Mesendoderm (in vitro differentiated cells): ENCODE data around the gene RASAL1.
A peak's percentile ranks its signal among the peaks of the same experiment; 100 is the strongest.

Experiments used
- DNase-seq: peaks from one replicate; pipeline ENCODE4 v3.0.0; 2013
- H2AK5ac ChIP-seq: 2 replicates; pipeline ENCODE4 v1.6.1; 2013; ENCODE audit warnings: low read length, inconsistent platforms
- H2BK120ac ChIP-seq: 2 replicates; pipeline ENCODE4 v1.6.1; 2013; ENCODE audit warnings: low read depth, mild to moderate bottlenecking, low read length, moderate library complexity, mixed read lengths
- H2BK15ac ChIP-seq: replicated peaks from 2 replicates; pipeline ENCODE4 v1.6.1; 2013; ENCODE audit warnings: low read depth, mild to moderate bottlenecking, moderate library complexity
- H2BK5ac ChIP-seq: 2 replicates; pipeline ENCODE4 v1.6.1; 2013; ENCODE audit warnings: low read length, inconsistent platforms
- H3K18ac ChIP-seq: 2 replicates; pipeline ENCODE4 v1.6.1; 2013; ENCODE audit warnings: mild to moderate bottlenecking, low read length, mixed read lengths
- H3K23ac ChIP-seq: one replicate; pipeline ENCODE4 v1.6.1; 2013; ENCODE audit warnings: low read length
- H3K27ac ChIP-seq: 2 replicates; pipeline ENCODE4 v1.5.1; 2013; ENCODE audit warnings: low read depth, mild to moderate bottlenecking, inconsistent platforms, low read length, moderate library complexity
- H3K27me3 ChIP-seq: 2 replicates; pipeline ENCODE4 v1.6.1; 2013; ENCODE audit warnings: low read length, control low read depth, mild to moderate bottlenecking, inconsistent platforms; ENCODE audit not compliant: insufficient read depth, poor library complexity
- H3K36me3 ChIP-seq: 2 replicates; pipeline ENCODE4 v1.6.1; 2013; ENCODE audit warnings: low read length, inconsistent platforms; ENCODE audit not compliant: control insufficient read depth, insufficient read depth
- H3K4ac ChIP-seq: one replicate; pipeline ENCODE4 v1.6.1; 2013; ENCODE audit warnings: low read depth, mild to moderate bottlenecking, low read length, moderate library complexity
- H3K4me1 ChIP-seq: 2 replicates; pipeline ENCODE4 v1.6.1; 2013; ENCODE audit warnings: low read depth, low read length, inconsistent platforms; ENCODE audit not compliant: control insufficient read depth
- H3K4me2 ChIP-seq: 2 replicates; pipeline ENCODE4 v1.6.1; 2013; ENCODE audit warnings: low read length
- H3K4me3 ChIP-seq: 2 replicates; pipeline ENCODE4 v1.5.1; 2013; ENCODE audit warnings: mild to moderate bottlenecking, low read length
- H3K56ac ChIP-seq: one replicate; pipeline ENCODE4 v1.6.1; 2013; ENCODE audit warnings: low read length
- H3K79me1 ChIP-seq: 2 replicates; pipeline ENCODE4 v1.6.1; 2013; ENCODE audit warnings: low read length, inconsistent platforms
- H3K79me2 ChIP-seq: 2 replicates; pipeline ENCODE4 v1.6.1; 2013; ENCODE audit warnings: mild to moderate bottlenecking, low read length; ENCODE audit not compliant: control insufficient read depth, insufficient read depth
- H3K9ac ChIP-seq: 2 replicates; pipeline ENCODE4 v1.6.1; 2013; ENCODE audit warnings: low read length, inconsistent platforms
- H4K5ac ChIP-seq: one replicate; pipeline ENCODE4 v1.6.1; 2013; ENCODE audit warnings: low read length
- H4K8ac ChIP-seq: one replicate; pipeline ENCODE4 v1.6.1; 2013; ENCODE audit warnings: low read depth, mild to moderate bottlenecking, control low read depth, low read length, moderate library complexity
- WGBS: extraction: QIAGEN DNeasy Blood & Tissue Kit; methylation state at CpG from one replicate; pipeline ENCODE4 v1.1.7; 2013; ENCODE audit warnings: low lambda C conversion rate, missing lambda C conversion rate; ENCODE audit not compliant: insufficient coverage; ENCODE audit errors: extremely low coverage; 5-methylcytosine and 5-hydroxymethylcytosine counted together

The RASAL1 gene

GRCh38 chr12:113180333-113180732 lies 44.8 kb upstream of the RASAL1 start:
- Histone ChIP-seq H3K79me1 (peaks cover 8% of the 10 kb centered on the region), H3K36me3 (peaks cover 14% of the 10 kb centered on the region), H3K18ac (no peak overlapping the region), H3K27ac (no peak overlapping the region), H2AK5ac (no peak overlapping the region), H3K79me2 (peaks cover 19% of the 10 kb centered on the region), H3K27me3 (no peaks in the 10 kb centered on the region), H3K23ac (no peak overlapping the region), H2BK15ac (no peak overlapping the region), H2BK120ac (no peak overlapping the region), H3K4me1 (no peaks in the 10 kb centered on the region), H3K4me3 (no peak overlapping the region), H4K5ac (no peak overlapping the region), H2BK5ac (no peak overlapping the region), H4K8ac (no peak overlapping the region), H3K9ac (no peak overlapping the region), H3K4ac (no peak overlapping the region), H3K56ac (no peak overlapping the region), H3K4me2 (no peak overlapping the region)
- no peak for DNase-seq
- no CpG with 5 or more reads among the region's 4 CpGs for WGBS

- Histone ChIP-seq H3K23ac (no peak overlapping the region), H3K9ac (no peak overlapping the region), H3K36me3 (peaks cover 16% of the 10 kb centered on the region), H3K4me1 (no peaks in the 10 kb centered on the region), H3K4me2 (no peak overlapping the region), H2BK120ac (no peak overlapping the region), H3K4ac (no peak overlapping the region), H4K5ac (no peak overlapping the region), H2BK15ac (no peak overlapping the region), H2AK5ac (no peak overlapping the region), H3K79me1 (peaks cover 8% of the 10 kb centered on the region), H3K18ac (no peak overlapping the region), H3K79me2 (peaks cover 14% of the 10 kb centered on the region), H4K8ac (no peak overlapping the region), H2BK5ac (no peak overlapping the region), H3K27ac (no peak overlapping the region), H3K27me3 (no peaks in the 10 kb centered on the region), H3K56ac (no peak overlapping the region), H3K4me3 (no peak overlapping the region)
- no CpG with 5 or more reads among the region's 14 CpGs for WGBS
- DNase-seq, result no peak
These were observed 43.5 kb upstream of the RASAL1 start for GRCh38 chr12:113179023-113179422.

GRCh38 chr12:113174461-113175384 lies 39.2 kb upstream of the RASAL1 start:
- Histone ChIP-seq H3K18ac (no peak overlapping the region), H3K79me1 (no peaks in the 10 kb centered on the region), H2BK5ac (no peak overlapping the region), H3K23ac (no peak overlapping the region), H3K4me2 (no peak overlapping the region), H3K4me1 (no peaks in the 10 kb centered on the region), H3K4ac (no peak overlapping the region), H3K27me3 (no peaks in the 10 kb centered on the region), H3K9ac (no peak overlapping the region), H3K79me2 (no peaks in the 10 kb centered on the region), H3K27ac (no peak overlapping the region), H2BK120ac (no peak overlapping the region), H4K8ac (no peak overlapping the region), H2BK15ac (no peak overlapping the region), H3K36me3 (peaks cover 28% of the 10 kb centered on the region), H3K4me3 (no peak overlapping the region), H2AK5ac (no peak overlapping the region), H4K5ac (no peak overlapping the region), H3K56ac (no peak overlapping the region)
- WGBS, result no CpG with 5 or more reads among the region's 32 CpGs
- DNase-seq, result peak; percentile 66

GRCh38 chr12:113173081-113173698 lies 37.6 kb upstream of the RASAL1 start:
- no peaks in the 10 kb centered on the region for H3K27me3 ChIP-seq
- no peak overlapping the region for H3K4me2 ChIP-seq
- H3K4ac ChIP-seq, result no peak overlapping the region
- H4K5ac ChIP-seq, result no peak overlapping the region
- no peak overlapping the region for H2BK5ac ChIP-seq
- H3K23ac ChIP-seq, result no peak overlapping the region
- no peak overlapping the region for H3K56ac ChIP-seq
- WGBS, result no CpG with 5 or more reads among the region's 7 CpGs
- H3K79me2 ChIP-seq, result no peaks in the 10 kb centered on the region
- H4K8ac ChIP-seq, result no peak overlapping the region
- no peak overlapping the region for H3K4me3 ChIP-seq
- no peak for DNase-seq
- H2BK120ac ChIP-seq, result no peak overlapping the region
- no peak overlapping the region for H3K27ac ChIP-seq
- no peak overlapping the region for H3K9ac ChIP-seq
- no peak overlapping the region for H2AK5ac ChIP-seq
- H2BK15ac ChIP-seq, result no peak overlapping the region
- H3K36me3 ChIP-seq, result peaks cover 24% of the 10 kb centered on the region
- H3K18ac ChIP-seq, result no peak overlapping the region
- no peaks in the 10 kb centered on the region for H3K4me1 ChIP-seq
- no peaks in the 10 kb centered on the region for H3K79me1 ChIP-seq

GRCh38 chr12:113172185-113172584 lies 36.6 kb upstream of the RASAL1 start:
- Histone ChIP-seq H3K36me3 (peaks cover 24% of the 10 kb centered on the region), H3K23ac (no peak overlapping the region), H2BK15ac (no peak overlapping the region), H3K4me2 (no peak overlapping the region), H3K4me3 (no peak overlapping the region), H2BK5ac (no peak overlapping the region), H3K18ac (no peak overlapping the region), H3K4ac (no peak overlapping the region), H3K79me1 (no peaks in the 10 kb centered on the region), H3K79me2 (no peaks in the 10 kb centered on the region), H4K8ac (no peak overlapping the region), H2AK5ac (no peak overlapping the region), H3K27me3 (no peaks in the 10 kb centered on the region), H3K4me1 (no peaks in the 10 kb centered on the region), H3K56ac (no peak overlapping the region), H3K27ac (no peak overlapping the region), H3K9ac (no peak overlapping the region), H4K5ac (no peak overlapping the region), H2BK120ac (no peak overlapping the region)
- WGBS, result no CpG with 5 or more reads among the region's 20 CpGs
- no peak for DNase-seq
